HepG2 (cell line): ENCODE measurements around the gene IFT52. TPM values are rescaled to one million over a fixed set of nuclear protein-coding genes. Genes with fewer than 3 reads are reported as not detected.

ENCODE experiments used
- ATAC-seq: fragments of 200-7000 bp; cut with Tn5 transposase; 3 replicates; pipeline ENCODE4 v1.9.1; 2020; ENCODE audit warnings: mild to moderate bottlenecking, moderate library complexity
- BruUV-seq: library from RNA; stranded (reverse); fragments of 400-500 nt; replicated peaks from 2 replicates; lab custom pipeline; 2021; lab: Mats Ljungman, UMichigan
- CTCF ChIA-PET: fragments of 300-600 bp; formaldehyde crosslinking; extraction: SDS; loops from one replicate; lab custom pipeline; 2021; ENCODE audit warnings: low total read pairs, inconsistent platforms, low intra/inter-chr PET ratio; lab: Yijun Ruan, JAX
- POLR2A ChIA-PET: fragments of 350-600 bp; sonication (Branson Sonifier 250); formaldehyde crosslinking; loops from one replicate; lab custom pipeline; 2020; ENCODE audit warnings: antibody characterized with exemption, inconsistent platforms; lab: Yijun Ruan, JAX
- DNase-seq: peaks from one replicate; pipeline ENCODE4 v3.0.0-alpha.2; 2015; ENCODE audit warnings: low spot score
- FAIRE-seq: peaks from 3 replicates; lab custom pipeline; 2011; peaks lifted over from hg19 to GRCh38; lab: Jason Lieb, UNC
- H2AFZ ChIP-seq: one replicate; pipeline ENCODE4 v1.6.1; 2011; ENCODE audit warnings: low read length, inconsistent platforms
- H3K27ac ChIP-seq: fragments of 300-600 bp; 3 replicates; pipeline ENCODE4 v1.8.0; 2011; ENCODE audit warnings: mixed run types, mild to moderate bottlenecking, mixed read lengths, low read length, inconsistent platforms; ENCODE audit not compliant: insufficient read depth; ENCODE audit errors: extremely low read length
- H3K27me3 ChIP-seq, 2 experiments: fragments of 200-600 bp in 1 of 2; 2 replicates in 1 of 2; 3 replicates in 1 of 2; pipeline versions ENCODE4 v1.6.0 to v1.8.0; 2011; ENCODE audit warnings: low read length in 2 of 2, mild to moderate bottlenecking in 2 of 2, moderate library complexity in 2 of 2, inconsistent platforms in 1 of 2; ENCODE audit not compliant: insufficient read depth in 2 of 2, control insufficient read depth in 1 of 2
- H3K36me3 ChIP-seq, 2 experiments: fragments of 200-600 bp in 1 of 2; replicated peaks in 1 of 2; 2 replicates in 1 of 2; 3 replicates in 1 of 2; pipeline versions ENCODE4 v1.5.1 to v1.8.0; 2011; ENCODE audit warnings: low read length in 2 of 2, inconsistent platforms in 1 of 2; ENCODE audit not compliant: insufficient read depth in 2 of 2, control insufficient read depth in 1 of 2
- H3K4me1 ChIP-seq: 2 replicates; pipeline ENCODE4 v1.5.1; 2012; ENCODE audit warnings: low read length, inconsistent platforms; ENCODE audit not compliant: insufficient read depth
- H3K4me2 ChIP-seq: 2 replicates; pipeline ENCODE4 v1.6.0; 2011; ENCODE audit warnings: low read depth, low read length, inconsistent platforms
- H3K4me3 ChIP-seq, 3 experiments: fragments of 200-600 bp in 1 of 3; sonication (generic), shearing (Covaris generic) in 1 of 3; replicated peaks in 1 of 3; 2 replicates each; pipeline ENCODE4 v1.5.1; 2011 to 2016; ENCODE audit warnings: low read length in 3 of 3, inconsistent platforms in 2 of 3, low read depth in 2 of 3, mild to moderate bottlenecking in 2 of 3, control low read depth in 1 of 3, mixed read lengths in 1 of 3; ENCODE audit not compliant: insufficient read depth in 1 of 3
- H3K79me2 ChIP-seq: one replicate; pipeline ENCODE4 v1.6.1; 2011; ENCODE audit warnings: low read length, inconsistent platforms; ENCODE audit not compliant: insufficient read depth
- H3K9ac ChIP-seq: 2 replicates; pipeline ENCODE4 v1.6.0; 2011; ENCODE audit warnings: mild to moderate bottlenecking, low read depth, low read length, inconsistent platforms; ENCODE audit not compliant: insufficient read depth
- H3K9me3 ChIP-seq: 2 replicates; pipeline ENCODE4 v1.5.1; 2012; ENCODE audit warnings: mild to moderate bottlenecking, low read length
- H4K20me1 ChIP-seq: 2 replicates; pipeline ENCODE4 v1.6.0; 2011; ENCODE audit warnings: inconsistent platforms, mild to moderate bottlenecking, low read length, moderate library complexity; ENCODE audit not compliant: insufficient read depth
- ATF1 ChIP-seq: IDR thresholded peaks from 2 replicates; pipeline ENCODE4 v1.6.1; 2016; ENCODE audit warnings: mild to moderate bottlenecking, control low read depth
- ATF7-NPFF ChIP-seq: sonication (generic); formaldehyde crosslinking; IDR thresholded peaks from 2 replicates; pipeline ENCODE4 v1.8.1; 2023; ENCODE audit warnings: mild to moderate bottlenecking, low read depth, missing genetic modification reagents, moderate library complexity
- DPF2 ChIP-seq: sonication (generic); formaldehyde crosslinking; IDR thresholded peaks from 2 replicates; pipeline ENCODE4 v1.4.0; 2020; ENCODE audit warnings: mild to moderate bottlenecking, low read depth, missing genetic modification reagents, borderline replicate concordance
- HMGA1 ChIP-seq: sonication (generic); formaldehyde crosslinking; conservative IDR thresholded peaks from 2 replicates; pipeline ENCODE4 v1.4.0; 2020; ENCODE audit warnings: missing genetic modification reagents
- JUND ChIP-seq: sonication (generic); formaldehyde crosslinking; IDR thresholded peaks from 2 replicates; pipeline ENCODE4 v1.8.0; 2022; ENCODE audit warnings: mild to moderate bottlenecking, missing genetic modification reagents
- ZNF180 ChIP-seq: sonication (generic); formaldehyde crosslinking; IDR thresholded peaks from 2 replicates; pipeline ENCODE4 v1.4.0; 2020; ENCODE audit warnings: low read depth, missing genetic modification reagents, borderline replicate concordance
- ZNF530 ChIP-seq: sonication (generic); formaldehyde crosslinking; IDR thresholded peaks from 2 replicates; pipeline ENCODE4 v1.5.0; 2020; ENCODE audit warnings: low read depth, mild to moderate bottlenecking, missing genetic modification reagents
- WGBS: methylation state at CpG from one replicate; pipeline ENCODE4 v1.1.6; 2017; ENCODE audit warnings: low lambda C conversion rate; 5-methylcytosine and 5-hydroxymethylcytosine counted together
- in situ Hi-C: cut with HindIII; loops from 2 replicates; pipeline ENCODE4 v1.10.0; 2017; ENCODE audit warnings: low pct_unique_long_range_greater_than_20kb; ENCODE audit not compliant: extremely low pct_ligation_motif_present
- intact Hi-C: fragments of 100-400 bp; cut with micrococcal nuclease; formaldehyde crosslinking; loops from one replicate; pipeline ENCODE4 v1.10.0; 2022; ENCODE audit not compliant: unreplicated experiment
- polyA plus RNA-seq, 8 experiments: library from polyadenylated mRNA; depleted of rRNA in 3 of 8; stranded (reverse) in 7 of 8; unstranded in 1 of 8; fragments of >200 nt; fragmentation: Illumina TruSeq in 4 of 8; extraction: Trizol in 4 of 8; gene quantifications; 2 replicates each; pipeline versions ENCODE4 v1.2.1 to v1.2.3, GENCODE V29; 2011 to 2016; ENCODE audit warnings: low read depth in 4 of 8, missing spikeins in 1 of 8, mixed read lengths in 1 of 8; ENCODE audit not compliant: insufficient read depth in 1 of 8
- total RNA-seq, 5 experiments: library from RNA; depleted of rRNA; stranded (reverse); fragments of >200 nt; fragmentation: Illumina TruSeq; extraction: Trizol; gene quantifications; 2 replicates each; pipeline ENCODE4 v1.2.3, GENCODE V29; 2016; ENCODE audit warnings: low read depth in 1 of 5
- TF ChIP-seq, protein P1 (sequence below): IDR thresholded peaks from 2 replicates; pipeline ENCODE4 v1.6.1; 2016; ENCODE audit warnings: low read depth
- TF ChIP-seq, protein P2 (sequence below): sonication (generic); formaldehyde crosslinking; conservative IDR thresholded peaks from 2 replicates; pipeline ENCODE4 v1.8.1; 2023; ENCODE audit warnings: missing genetic modification reagents
- TF ChIP-seq, protein P3 (sequence below), 2 experiments: sonication (generic) in 1 of 2; formaldehyde crosslinking in 1 of 2; IDR thresholded peaks; 2 replicates each; pipeline versions ENCODE4 v1.5.1 to v1.6.1; 2011 to 2020; ENCODE audit warnings: borderline replicate concordance in 1 of 2, low read depth in 1 of 2, low read length in 1 of 2, mild to moderate bottlenecking in 1 of 2, missing genetic modification reagents in 1 of 2, moderate library complexity in 1 of 2

IFT52 gene
- total and polyA plus RNA-seq, 2 of the 13 experiments (the other 11 are each of a cell fraction or from before 2014, with no cell fraction given), result 48.0 to 64.0 TPM

DNA sequence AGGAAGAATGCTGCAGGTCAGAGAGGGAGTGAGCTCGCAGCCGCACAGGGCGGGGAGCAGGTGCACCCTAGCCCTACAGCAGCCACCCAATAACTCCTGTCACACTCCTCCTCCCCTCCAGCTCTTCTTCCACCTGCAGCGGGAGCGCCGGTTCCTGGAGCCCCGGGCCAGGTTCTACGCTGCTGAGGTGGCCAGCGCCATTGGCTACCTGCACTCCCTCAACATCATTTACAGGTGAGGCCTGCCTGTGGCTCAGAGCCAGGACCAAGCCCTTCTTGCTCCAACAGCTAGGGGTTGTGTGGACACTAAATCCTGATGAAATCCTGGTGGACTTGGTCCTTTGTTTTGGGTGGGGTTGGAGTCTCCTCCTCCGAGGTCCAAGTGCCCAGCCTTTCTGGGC is 20.2 kb upstream of the IFT52 start:
- H3K4me1 ChIP-seq, result peaks cover 14% of the 10 kb centered on the region
- peaks cover 0 to 19% of the 10 kb centered on the region in 2 experiments; a peak in 4 of 5 replicates for H3K36me3 ChIP-seq
- TF ChIP-seq, protein P1, sequence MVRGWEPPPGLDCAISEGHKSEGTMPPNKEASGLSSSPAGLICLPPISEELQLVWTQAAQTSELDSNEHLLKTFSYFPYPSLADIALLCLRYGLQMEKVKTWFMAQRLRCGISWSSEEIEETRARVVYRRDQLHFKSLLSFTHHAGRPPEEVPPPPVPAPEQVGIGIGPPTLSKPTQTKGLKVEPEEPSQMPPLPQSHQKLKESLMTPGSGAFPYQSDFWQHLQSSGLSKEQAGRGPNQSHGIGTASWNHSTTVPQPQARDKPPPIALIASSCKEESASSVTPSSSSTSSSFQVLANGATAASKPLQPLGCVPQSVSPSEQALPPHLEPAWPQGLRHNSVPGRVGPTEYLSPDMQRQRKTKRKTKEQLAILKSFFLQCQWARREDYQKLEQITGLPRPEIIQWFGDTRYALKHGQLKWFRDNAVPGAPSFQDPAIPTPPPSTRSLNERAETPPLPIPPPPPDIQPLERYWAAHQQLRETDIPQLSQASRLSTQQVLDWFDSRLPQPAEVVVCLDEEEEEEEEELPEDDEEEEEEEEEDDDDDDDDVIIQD (CRISPR knock-in tag), result no peak
- no peak for TF ChIP-seq ATF1 (CRISPR knock-in tag)
- TF ChIP-seq, protein P2, sequence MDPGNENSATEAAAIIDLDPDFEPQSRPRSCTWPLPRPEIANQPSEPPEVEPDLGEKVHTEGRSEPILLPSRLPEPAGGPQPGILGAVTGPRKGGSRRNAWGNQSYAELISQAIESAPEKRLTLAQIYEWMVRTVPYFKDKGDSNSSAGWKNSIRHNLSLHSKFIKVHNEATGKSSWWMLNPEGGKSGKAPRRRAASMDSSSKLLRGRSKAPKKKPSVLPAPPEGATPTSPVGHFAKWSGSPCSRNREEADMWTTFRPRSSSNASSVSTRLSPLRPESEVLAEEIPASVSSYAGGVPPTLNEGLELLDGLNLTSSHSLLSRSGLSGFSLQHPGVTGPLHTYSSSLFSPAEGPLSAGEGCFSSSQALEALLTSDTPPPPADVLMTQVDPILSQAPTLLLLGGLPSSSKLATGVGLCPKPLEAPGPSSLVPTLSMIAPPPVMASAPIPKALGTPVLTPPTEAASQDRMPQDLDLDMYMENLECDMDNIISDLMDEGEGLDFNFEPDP, result no peak
- no peak for TF ChIP-seq ATF7-NPFF
- no peak overlapping the region for H3K4me3 ChIP-seq
- no peak overlapping the region for H2AFZ ChIP-seq
- CTCF ChIA-PET, result no interaction called here
- no peak overlapping the region for H3K27ac ChIP-seq
- FAIRE-seq, result no peak
- no peak for DNase-seq
- POLR2A ChIA-PET, result interaction anchor here (1.5 to 9.7 kb wide), 3 partner anchors 12 to 34 kb away, joined by 4 to 109 read pairs (median 13); partner anchors contain the start of genes IFT52 and SGK2
- H3K9ac ChIP-seq, result no peak overlapping the region
- intact Hi-C loops, result no loop called here
- in situ Hi-C loops, result no loop called here
- no peak overlapping the region for H3K4me2 ChIP-seq
- 90% methylated on average over 10 of the region's 10 CpGs for WGBS
- no peaks in the 10 kb centered on the region for H4K20me1 ChIP-seq
- no peak for ATAC-seq
- H3K79me2 ChIP-seq, result no peaks in the 10 kb centered on the region
- no peaks in the 10 kb centered on the region for H3K9me3 ChIP-seq
- no TSS peak for BruUV-seq
- no peaks in the 10 kb centered on the region for H3K27me3 ChIP-seq

DNA sequence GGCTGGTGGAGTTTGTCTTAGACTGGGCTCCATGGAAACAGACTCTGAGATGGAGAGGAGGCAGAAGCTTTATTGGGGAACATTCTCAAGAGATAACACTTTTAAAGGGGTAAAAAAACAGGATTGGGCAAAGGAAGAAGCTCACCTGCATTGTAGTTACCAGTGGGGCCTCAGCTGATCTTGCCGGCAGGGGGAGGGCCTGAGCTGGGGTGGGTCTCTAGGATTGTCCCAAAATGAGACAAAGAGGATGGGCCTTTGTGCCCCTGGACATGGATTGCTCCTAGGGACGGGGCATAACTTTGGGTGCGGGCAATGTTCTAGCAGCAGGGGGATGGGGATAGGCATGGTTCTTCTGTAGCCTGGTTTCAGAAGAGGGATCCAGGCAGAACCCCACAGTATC is 19.4 kb upstream of the IFT52 start:
- no peak overlapping the region for H2AFZ ChIP-seq
- CTCF ChIA-PET, result no interaction called here
- no peaks in the 10 kb centered on the region for H4K20me1 ChIP-seq
- FAIRE-seq (no peak), DNase-seq (no peak), ATAC-seq (no peak)
- peaks cover 0 to 21% of the 10 kb centered on the region in 2 experiments; a peak in 4 of 5 replicates for H3K36me3 ChIP-seq
- POLR2A ChIA-PET, result interaction anchor here (1.4 to 9.7 kb wide), 3 partner anchors 13 to 35 kb away, joined by 4 to 109 read pairs (median 7); partner anchors contain the start of gene SGK2
- no peak overlapping the region for H3K4me3 ChIP-seq
- no peaks in the 10 kb centered on the region for H3K9me3 ChIP-seq
- no peaks in the 10 kb centered on the region for H3K27me3 ChIP-seq
- in situ Hi-C loops (no loop called here), intact Hi-C loops (no loop called here)
- no peaks in the 10 kb centered on the region for H3K79me2 ChIP-seq
- 100% methylated on average over 3 of the region's 3 CpGs for WGBS
- BruUV-seq, result no TSS peak
- no peak overlapping the region for H3K27ac ChIP-seq
- TF ChIP-seq HMGA1 (no peak), ZNF530 (CRISPR knock-in tag) (no peak), DPF2 (CRISPR knock-in tag) (no peak), JUND (CRISPR knock-in tag) (no peak), ZNF180 (CRISPR knock-in tag) (no peak)
- TF ChIP-seq, protein P3, sequence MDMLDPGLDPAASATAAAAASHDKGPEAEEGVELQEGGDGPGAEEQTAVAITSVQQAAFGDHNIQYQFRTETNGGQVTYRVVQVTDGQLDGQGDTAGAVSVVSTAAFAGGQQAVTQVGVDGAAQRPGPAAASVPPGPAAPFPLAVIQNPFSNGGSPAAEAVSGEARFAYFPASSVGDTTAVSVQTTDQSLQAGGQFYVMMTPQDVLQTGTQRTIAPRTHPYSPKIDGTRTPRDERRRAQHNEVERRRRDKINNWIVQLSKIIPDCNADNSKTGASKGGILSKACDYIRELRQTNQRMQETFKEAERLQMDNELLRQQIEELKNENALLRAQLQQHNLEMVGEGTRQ (IDR thresholded peaks at IDR 0.05; ENCODE audit: low read depth, low read length), result no peak
- TF ChIP-seq, protein P3 (CRISPR knock-in tag; IDR thresholded peaks at IDR 0.05; ENCODE audit: borderline replicate concordance), result no peak
- no peak overlapping the region for H3K4me2 ChIP-seq
- peaks cover 18% of the 10 kb centered on the region for H3K4me1 ChIP-seq
- no peak overlapping the region for H3K9ac ChIP-seq
